Measurements from ENCODE around the gene MARK3.

MARK3 gene

DNA sequence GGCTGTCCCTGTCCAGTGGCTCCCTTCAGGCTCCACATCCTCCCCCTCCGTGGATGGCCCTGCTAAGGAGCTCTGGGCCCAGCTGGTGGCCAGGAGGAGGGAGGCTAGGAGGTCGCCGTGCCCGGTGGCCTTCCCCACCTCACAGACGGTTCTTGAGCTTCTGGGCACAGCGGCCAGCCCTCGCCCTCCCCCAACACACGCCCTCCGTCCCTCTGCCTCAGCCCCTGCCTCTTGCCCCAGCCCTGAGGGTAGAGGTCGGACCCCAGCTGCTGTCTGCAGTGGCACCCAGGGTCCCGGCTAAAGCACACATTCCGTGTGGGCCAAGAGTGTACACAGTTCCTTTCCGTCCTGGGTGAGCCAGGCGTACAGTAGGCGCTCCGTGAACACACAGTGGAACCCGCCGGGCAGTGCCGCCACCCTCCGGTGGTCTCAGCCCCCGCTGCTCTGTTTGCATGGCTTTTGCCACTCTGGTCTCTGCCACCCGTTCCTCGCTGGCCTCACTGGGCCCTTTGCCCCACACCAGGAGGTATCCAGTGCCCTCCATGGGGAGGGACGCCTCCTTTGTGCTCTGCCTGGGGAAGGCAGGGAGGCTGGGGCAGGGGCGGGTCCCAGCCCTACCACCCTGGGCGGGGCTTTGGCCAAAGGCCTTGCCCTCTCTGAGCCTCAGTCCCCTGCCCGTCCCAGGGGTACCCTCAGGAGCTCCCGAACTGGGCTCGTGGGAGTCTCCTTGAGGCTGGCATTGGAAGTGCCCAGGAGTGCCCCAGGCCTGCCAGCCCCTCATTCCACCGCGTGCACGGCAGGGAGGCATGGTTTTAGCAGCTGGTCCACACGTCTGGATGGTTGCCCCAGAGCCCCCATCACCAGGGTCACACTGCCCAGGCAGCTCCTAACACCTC lies 156.7 kb downstream of the MARK3 start:
- Histone ChIP-seq H3K4me1 (ENCODE audit: control insufficient read depth in 5 of 5, insufficient read depth in 5 of 5, low read length in 5 of 5) (peaks cover 4 to 70% (median 65%) of the 10 kb centered on the region in 5 donors), H3K9ac (ENCODE audit: low read length in 5 of 5) (peak overlapping the region in 2 of 5 donors; percentile 6 to 20), H3K27me3 (ENCODE audit: control insufficient read depth in 5 of 5, insufficient read depth in 4 of 5, low read length in 5 of 5) (peaks cover 0 to 4% (median 0%) of the 10 kb centered on the region in 5 donors), H3K36me3 (ENCODE audit: control insufficient read depth in 5 of 5, insufficient read depth in 5 of 5, low read length in 5 of 5) (no peaks in the 10 kb centered on the region), H3K9me3 (ENCODE audit: control insufficient read depth in 5 of 5, low read length in 5 of 5) (no peaks in the 10 kb centered on the region), H3K4me3 (ENCODE audit: low read depth in 1 of 5, low read length in 5 of 5) (peak overlapping the region in 1 of 5 donors; percentile 38), H3K27ac (ENCODE audit: low read depth, low read length) (peak overlapping the region; percentile 65)

DNA sequence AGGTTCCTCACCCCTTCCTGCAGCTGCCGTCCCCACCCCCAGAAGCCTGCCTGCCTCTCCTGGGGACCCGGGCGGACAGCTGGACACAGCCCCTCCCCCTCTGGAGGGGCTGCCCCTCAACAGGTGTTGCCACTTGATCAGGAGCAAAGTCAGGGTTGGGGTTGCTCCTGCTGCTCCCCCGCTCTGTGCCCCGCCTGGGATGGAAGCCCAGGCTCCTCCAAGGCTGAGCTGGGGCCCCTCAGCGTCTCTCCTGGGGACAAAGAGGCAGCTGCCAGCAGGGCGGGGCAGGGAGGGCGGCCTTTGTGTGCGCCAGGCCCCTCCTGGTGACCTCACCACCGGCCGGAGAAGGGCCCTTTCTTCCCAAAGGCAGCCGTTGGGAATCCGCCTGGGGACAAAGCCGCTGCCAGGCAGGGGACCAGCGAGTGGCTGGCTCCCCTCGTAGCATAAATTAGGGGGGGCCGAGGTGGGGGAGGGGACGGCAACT lies 157.4 kb downstream of the MARK3 start:
- peaks cover 4 to 70% (median 65%) of the 10 kb centered on the region in 5 donors for H3K4me1 ChIP-seq (ENCODE audit: control insufficient read depth in 5 of 5, insufficient read depth in 5 of 5, low read length in 5 of 5)

DNA sequence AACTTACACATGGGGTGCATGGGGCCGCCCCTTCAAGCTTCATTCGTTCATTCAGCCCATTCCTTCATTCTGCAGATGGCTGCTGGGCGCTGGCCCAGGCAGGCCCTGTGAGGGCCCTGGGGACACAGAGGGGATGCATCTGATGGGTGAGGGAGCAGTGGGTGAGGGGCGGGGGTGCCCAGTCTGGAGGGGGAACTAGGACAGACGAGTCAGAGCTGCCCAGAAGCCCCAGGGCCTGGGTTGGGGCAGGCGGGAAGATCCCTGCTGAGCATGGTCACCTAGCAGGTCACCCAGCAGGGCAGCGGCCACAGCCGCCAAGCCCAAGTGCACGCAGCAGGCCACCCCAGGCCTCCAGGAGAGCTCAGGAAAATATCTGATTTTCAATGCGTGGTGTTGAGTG lies 157.9 kb downstream of the MARK3 start:
- H3K9me3 ChIP-seq (ENCODE audit: control insufficient read depth in 5 of 5, low read length in 5 of 5): no peaks in the 10 kb centered on the region
- peaks cover 0 to 4% (median 0%) of the 10 kb centered on the region in 5 donors for H3K27me3 ChIP-seq (ENCODE audit: control insufficient read depth in 5 of 5, insufficient read depth in 4 of 5, low read length in 5 of 5)
- peaks cover 4 to 70% (median 65%) of the 10 kb centered on the region in 5 donors for H3K4me1 ChIP-seq (ENCODE audit: control insufficient read depth in 5 of 5, insufficient read depth in 5 of 5, low read length in 5 of 5)
- H3K4me3 ChIP-seq (ENCODE audit: low read depth in 1 of 5, low read length in 5 of 5): no peak overlapping the region
- no peak overlapping the region for H3K9ac ChIP-seq (ENCODE audit: low read length in 5 of 5)
- no peaks in the 10 kb centered on the region for H3K36me3 ChIP-seq (ENCODE audit: control insufficient read depth in 5 of 5, insufficient read depth in 5 of 5, low read length in 5 of 5)
- peak overlapping the region; percentile 65 for H3K27ac ChIP-seq (ENCODE audit: low read depth, low read length)

More for the DNA sequence above, 157.4 kb downstream of the MARK3 start:
- Histone ChIP-seq H3K9ac (ENCODE audit: low read length in 5 of 5) (peak overlapping the region in 1 of 5 donors; percentile 7), H3K4me3 (ENCODE audit: low read depth in 1 of 5, low read length in 5 of 5) (peak overlapping the region in 1 of 5 donors; percentile 38), H3K27me3 (ENCODE audit: control insufficient read depth in 5 of 5, insufficient read depth in 4 of 5, low read length in 5 of 5) (peaks cover 0 to 4% (median 0%) of the 10 kb centered on the region in 5 donors), H3K36me3 (ENCODE audit: control insufficient read depth in 5 of 5, insufficient read depth in 5 of 5, low read length in 5 of 5) (no peaks in the 10 kb centered on the region), H3K27ac (ENCODE audit: low read depth, low read length) (peak overlapping the region; percentile 65), H3K9me3 (ENCODE audit: control insufficient read depth in 5 of 5, low read length in 5 of 5) (no peaks in the 10 kb centered on the region)

DNA sequence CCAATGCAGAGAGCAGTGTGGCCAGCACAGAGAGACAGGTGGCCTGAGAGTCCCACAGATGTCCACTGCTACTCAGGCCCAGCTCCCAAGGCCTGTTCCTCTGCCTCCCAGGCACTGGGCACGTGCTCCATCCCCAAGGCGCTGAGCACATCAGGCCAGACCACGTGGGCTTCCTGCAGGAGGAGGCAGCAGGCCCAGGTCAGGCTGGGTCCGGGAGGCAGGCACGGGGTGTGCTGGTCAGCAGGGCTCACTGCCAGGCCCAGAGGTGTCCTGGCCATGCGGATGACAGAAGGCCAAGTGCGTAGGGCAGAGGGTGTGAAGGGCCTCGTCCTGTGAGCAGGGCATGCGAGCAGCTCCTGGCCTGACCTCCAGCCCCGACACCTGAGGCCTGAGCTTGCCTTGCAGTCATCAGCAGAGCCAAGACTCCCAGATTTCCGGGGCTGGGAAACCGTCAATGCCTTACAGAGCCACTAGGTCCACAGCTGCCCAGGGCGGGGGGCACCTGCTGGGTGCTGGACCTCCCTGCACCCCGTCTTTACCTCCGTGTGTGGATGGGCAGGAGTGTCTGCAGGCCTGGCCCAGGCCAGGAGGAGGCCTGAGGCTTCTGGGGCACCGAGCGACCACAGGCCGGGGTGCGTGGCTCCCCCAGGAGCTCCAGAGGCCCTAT lies 158.6 kb downstream of the MARK3 start:
- H3K36me3 ChIP-seq (ENCODE audit: control insufficient read depth in 5 of 5, insufficient read depth in 5 of 5, low read length in 5 of 5): peaks cover 0 to 2% (median 0%) of the 10 kb centered on the region in 5 donors
- no peak overlapping the region for H3K27ac ChIP-seq (ENCODE audit: low read depth, low read length)
- H3K27me3 ChIP-seq (ENCODE audit: control insufficient read depth in 5 of 5, insufficient read depth in 4 of 5, low read length in 5 of 5): peaks cover 0 to 4% (median 0%) of the 10 kb centered on the region in 5 donors
- H3K9me3 ChIP-seq (ENCODE audit: control insufficient read depth in 5 of 5, low read length in 5 of 5): no peaks in the 10 kb centered on the region
- peaks cover 4 to 63% (median 58%) of the 10 kb centered on the region in 5 donors for H3K4me1 ChIP-seq (ENCODE audit: control insufficient read depth in 5 of 5, insufficient read depth in 5 of 5, low read length in 5 of 5)
- H3K4me3 ChIP-seq (ENCODE audit: low read depth in 1 of 5, low read length in 5 of 5): no peak overlapping the region
- H3K9ac ChIP-seq (ENCODE audit: low read length in 5 of 5): no peak overlapping the region

DNA sequence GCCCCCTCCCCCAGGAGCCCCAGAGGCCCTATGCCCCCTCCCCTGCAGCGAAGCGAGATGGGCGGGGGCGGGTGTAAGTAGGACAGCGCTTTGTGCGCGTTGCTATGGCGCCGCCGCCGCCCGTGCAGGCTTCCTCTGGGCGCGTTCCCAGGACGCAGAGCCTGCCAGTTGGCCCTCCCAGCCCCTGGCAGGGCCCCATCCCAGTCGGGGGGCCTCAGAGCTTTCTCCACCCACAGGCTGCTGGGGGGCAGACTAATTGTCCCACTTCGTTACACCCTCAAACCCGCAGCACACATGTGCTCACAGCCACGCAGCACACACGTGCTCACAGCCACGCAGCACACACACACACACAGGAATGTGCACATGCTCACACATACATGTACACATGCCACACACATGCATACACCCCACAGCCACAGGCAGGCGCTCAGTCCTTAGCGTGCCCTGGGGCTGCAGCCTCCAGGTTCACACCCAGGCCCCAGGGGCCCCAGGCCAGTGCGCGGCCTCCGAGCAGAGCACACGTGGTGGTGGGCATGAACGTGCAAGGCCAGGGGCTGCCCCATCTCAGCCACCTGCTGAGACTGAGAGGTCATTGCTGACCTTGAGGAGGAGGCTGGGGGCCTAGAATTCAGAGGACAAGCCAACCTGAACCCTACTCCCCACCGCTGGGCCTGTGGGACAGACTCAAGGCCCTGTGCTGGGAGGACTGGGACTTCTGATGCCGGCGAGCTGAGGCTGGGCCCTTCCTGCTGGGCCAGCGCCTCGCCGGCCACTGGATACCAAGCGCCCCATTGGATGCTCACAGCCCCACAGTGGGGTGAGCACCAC lies 159.4 kb downstream of the MARK3 start:
- Histone ChIP-seq H3K27ac (ENCODE audit: low read depth, low read length) (no peak overlapping the region), H3K9me3 (ENCODE audit: control insufficient read depth in 5 of 5, low read length in 5 of 5) (no peaks in the 10 kb centered on the region), H3K27me3 (ENCODE audit: control insufficient read depth in 5 of 5, insufficient read depth in 4 of 5, low read length in 5 of 5) (no peaks in the 10 kb centered on the region), H3K36me3 (ENCODE audit: control insufficient read depth in 5 of 5, insufficient read depth in 5 of 5, low read length in 5 of 5) (peaks cover 0 to 2% (median 0%) of the 10 kb centered on the region in 5 donors), H3K9ac (ENCODE audit: low read length in 5 of 5) (no peak overlapping the region), H3K4me3 (ENCODE audit: low read depth in 1 of 5, low read length in 5 of 5) (no peak overlapping the region), H3K4me1 (ENCODE audit: control insufficient read depth in 5 of 5, insufficient read depth in 5 of 5, low read length in 5 of 5) (peaks cover 4 to 63% (median 55%) of the 10 kb centered on the region in 5 donors)

DNA sequence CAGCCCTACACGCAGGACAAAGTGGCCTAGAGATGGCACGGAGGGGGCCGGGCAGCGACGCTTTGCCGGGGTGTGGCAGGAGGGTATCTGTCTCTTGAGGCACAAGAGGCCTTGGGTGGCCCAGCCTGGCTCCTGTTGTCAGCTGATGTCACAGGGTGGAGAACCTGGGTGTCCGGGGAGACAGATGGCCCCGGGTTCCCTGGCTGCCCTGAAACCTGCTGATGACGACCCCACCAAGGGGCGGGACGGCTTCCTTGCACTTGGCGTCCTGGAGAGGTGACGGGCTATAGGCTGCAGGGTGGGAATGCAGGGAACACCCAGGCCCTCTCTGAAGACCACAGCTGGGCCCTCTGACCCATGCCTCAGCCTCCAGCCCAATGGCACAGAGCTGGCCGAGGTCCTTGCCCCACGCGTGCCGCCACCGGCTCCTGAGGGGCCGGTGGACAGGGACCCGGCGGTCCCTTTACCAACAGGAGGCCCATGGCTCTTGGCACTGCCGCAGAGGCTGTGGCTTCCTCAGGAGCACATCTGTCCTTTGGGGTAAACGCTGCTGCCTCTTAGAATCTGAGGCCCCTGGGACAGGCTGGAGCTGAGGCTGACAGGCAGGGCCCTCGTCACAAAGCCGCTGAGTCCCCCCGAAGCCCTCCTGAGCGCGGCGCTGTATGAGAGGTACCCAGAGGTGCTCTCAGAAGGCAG lies 160.2 kb downstream of the MARK3 start:
- Histone ChIP-seq H3K27ac (ENCODE audit: low read depth, low read length) (no peak overlapping the region), H3K4me1 (ENCODE audit: control insufficient read depth in 5 of 5, insufficient read depth in 5 of 5, low read length in 5 of 5) (peaks cover 4 to 63% (median 59%) of the 10 kb centered on the region in 5 donors)

DNA sequence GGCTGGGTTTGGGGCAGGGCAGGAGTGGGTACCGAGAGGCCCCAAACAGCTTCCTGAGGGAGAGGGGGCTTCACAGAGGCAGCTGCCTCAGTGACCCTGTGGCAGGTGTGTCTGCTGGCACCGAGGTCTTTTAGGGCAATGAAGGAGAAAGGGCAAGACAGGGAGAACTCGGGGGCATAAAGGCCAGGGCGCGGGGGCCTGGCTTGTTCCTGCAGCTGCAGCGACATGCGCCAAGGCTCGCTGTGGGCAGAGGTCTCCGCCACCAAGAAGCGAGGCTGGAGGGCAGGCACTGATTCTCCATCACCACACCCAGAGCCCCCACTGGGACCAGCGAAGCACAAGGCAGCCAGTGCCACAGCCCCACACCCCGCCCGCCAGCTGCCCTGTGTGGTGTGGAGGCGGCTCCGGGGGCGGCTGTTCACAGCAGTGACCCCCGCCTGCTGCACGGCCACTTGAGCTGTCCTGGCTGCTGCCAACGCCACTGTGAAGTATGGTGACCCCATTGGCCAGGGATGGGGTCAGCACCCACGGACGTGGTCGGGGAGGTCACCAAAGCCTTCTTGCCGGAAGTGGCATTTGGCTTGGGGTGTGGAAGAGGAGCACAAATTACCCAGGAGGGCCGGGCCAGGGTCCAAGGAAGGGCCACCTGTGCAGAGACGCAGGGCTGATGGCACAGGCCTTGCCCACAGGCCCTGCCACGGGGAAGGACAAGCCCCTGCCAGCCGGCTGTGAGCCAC lies 160.9 kb downstream of the MARK3 start:
- H3K4me1 ChIP-seq (ENCODE audit: control insufficient read depth in 5 of 5, insufficient read depth in 5 of 5, low read length in 5 of 5): peaks cover 4 to 63% (median 59%) of the 10 kb centered on the region in 5 donors
- no peaks in the 10 kb centered on the region for H3K9me3 ChIP-seq (ENCODE audit: control insufficient read depth in 5 of 5, low read length in 5 of 5)
- no peaks in the 10 kb centered on the region for H3K27me3 ChIP-seq (ENCODE audit: control insufficient read depth in 5 of 5, insufficient read depth in 4 of 5, low read length in 5 of 5)
- no peak overlapping the region for H3K9ac ChIP-seq (ENCODE audit: low read length in 5 of 5)
- no peak overlapping the region for H3K4me3 ChIP-seq (ENCODE audit: low read depth in 1 of 5, low read length in 5 of 5)
- H3K36me3 ChIP-seq (ENCODE audit: control insufficient read depth in 5 of 5, insufficient read depth in 5 of 5, low read length in 5 of 5): peaks cover 0 to 2% (median 0%) of the 10 kb centered on the region in 5 donors
- no peak overlapping the region for H3K27ac ChIP-seq (ENCODE audit: low read depth, low read length)

More for the DNA sequence above, 160.2 kb downstream of the MARK3 start:
- no peak overlapping the region for H3K9ac ChIP-seq (ENCODE audit: low read length in 5 of 5)
- no peaks in the 10 kb centered on the region for H3K9me3 ChIP-seq (ENCODE audit: control insufficient read depth in 5 of 5, low read length in 5 of 5)
- H3K27me3 ChIP-seq (ENCODE audit: control insufficient read depth in 5 of 5, insufficient read depth in 4 of 5, low read length in 5 of 5): no peaks in the 10 kb centered on the region
- H3K36me3 ChIP-seq (ENCODE audit: control insufficient read depth in 5 of 5, insufficient read depth in 5 of 5, low read length in 5 of 5): peaks cover 0 to 2% (median 0%) of the 10 kb centered on the region in 5 donors
- no peak overlapping the region for H3K4me3 ChIP-seq (ENCODE audit: low read depth in 1 of 5, low read length in 5 of 5)

DNA sequence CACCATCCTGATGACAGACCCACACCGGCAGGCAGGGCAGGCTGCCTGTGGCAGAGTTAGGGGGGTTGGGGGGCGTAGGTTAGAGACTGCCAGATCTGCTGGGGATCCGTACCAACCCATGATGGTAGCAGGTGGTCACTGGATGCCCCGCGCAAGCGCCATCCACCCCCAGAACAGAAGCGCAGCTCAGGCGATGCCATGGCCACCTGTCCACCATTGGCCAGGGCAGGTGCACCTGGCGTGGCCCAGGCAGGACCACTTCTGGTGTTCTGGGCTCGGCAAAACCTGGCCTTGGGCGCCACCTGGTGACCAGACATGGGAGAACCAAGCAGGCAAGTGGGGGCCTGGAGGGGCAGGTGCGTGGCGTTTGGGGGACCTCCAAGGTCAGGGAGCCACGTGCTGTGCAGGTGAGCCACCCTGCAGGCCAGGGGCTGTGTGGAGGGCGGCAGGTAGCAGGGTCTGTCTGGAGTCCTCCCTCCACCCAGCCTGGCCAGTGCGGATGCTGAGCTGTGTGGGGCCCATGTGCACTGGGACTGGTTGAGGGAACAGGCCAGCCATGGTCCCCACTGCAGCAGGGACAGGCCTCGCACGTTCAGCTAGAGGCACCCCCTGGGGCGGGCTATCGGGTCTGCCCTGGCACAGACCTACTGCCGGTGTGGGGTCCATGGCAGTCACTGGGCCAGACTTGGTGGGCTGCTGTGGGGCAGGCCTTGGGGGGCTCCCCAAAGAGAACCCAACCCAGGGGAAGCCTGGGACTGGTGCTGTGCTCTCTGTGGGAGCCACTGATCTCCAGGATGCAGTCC lies 161.6 kb downstream of the MARK3 start:
- Histone ChIP-seq H3K4me3 (ENCODE audit: low read depth in 1 of 5, low read length in 5 of 5) (no peak overlapping the region), H3K27ac (ENCODE audit: low read depth, low read length) (no peak overlapping the region), H3K9ac (ENCODE audit: low read length in 5 of 5) (no peak overlapping the region), H3K4me1 (ENCODE audit: control insufficient read depth in 5 of 5, insufficient read depth in 5 of 5, low read length in 5 of 5) (peaks cover 7 to 63% (median 59%) of the 10 kb centered on the region in 5 donors), H3K9me3 (ENCODE audit: control insufficient read depth in 5 of 5, low read length in 5 of 5) (no peaks in the 10 kb centered on the region), H3K36me3 (ENCODE audit: control insufficient read depth in 5 of 5, insufficient read depth in 5 of 5, low read length in 5 of 5) (peaks cover 0 to 2% (median 0%) of the 10 kb centered on the region in 5 donors), H3K27me3 (ENCODE audit: control insufficient read depth in 5 of 5, insufficient read depth in 4 of 5, low read length in 5 of 5) (no peaks in the 10 kb centered on the region)
